OCI-LY1 (cell line): ENCODE results near the gene PTPRJ.
A peak's percentile ranks its signal among the peaks of the same experiment; 100 is the strongest.

ENCODE experiments used
- H2AFZ ChIP-seq: fragments of 200-600 bp; sonication (generic), shearing (Covaris generic); 2 replicates; pipeline ENCODE4 v1.6.0; 2014; ENCODE audit warnings: antibody characterized with exemption, mild to moderate bottlenecking, low read length
- H3F3A ChIP-seq: fragments of 200-600 bp; sonication (generic), shearing (Covaris generic); 2 replicates; pipeline ENCODE4 v1.6.0; 2014; ENCODE audit warnings: mild to moderate bottlenecking, antibody characterized with exemption, low read length, moderate library complexity; ENCODE audit not compliant: insufficient read depth
- H3K27ac ChIP-seq: fragments of 200-600 bp; sonication (generic); 2 replicates; pipeline ENCODE4 v1.5.1; 2014; ENCODE audit warnings: low read length, mixed run types, mild to moderate bottlenecking, low read depth; ENCODE audit not compliant: poor library complexity, severe bottlenecking
- H3K27me3 ChIP-seq: fragments of 200-600 bp; sonication (generic); 2 replicates; pipeline ENCODE4 v1.6.0; 2014; ENCODE audit warnings: antibody characterized with exemption, mild to moderate bottlenecking, low read length, moderate library complexity; ENCODE audit not compliant: insufficient read depth
- H3K36me3 ChIP-seq: fragments of 200-600 bp; sonication (generic); 2 replicates; pipeline ENCODE4 v1.6.1; 2014; ENCODE audit warnings: mild to moderate bottlenecking, antibody characterized with exemption, low read length, moderate library complexity, mixed read lengths; ENCODE audit not compliant: insufficient read depth
- H3K4me1 ChIP-seq: fragments of 200-600 bp; sonication (generic); 2 replicates; pipeline ENCODE4 v1.5.1; 2014; ENCODE audit warnings: mild to moderate bottlenecking, low read length, moderate library complexity; ENCODE audit not compliant: insufficient read depth, severe bottlenecking
- H3K4me2 ChIP-seq: fragments of 200-600 bp; sonication (generic), shearing (Covaris generic); 2 replicates; pipeline ENCODE4 v1.6.1; 2014; ENCODE audit warnings: low read length
- H3K4me3 ChIP-seq: fragments of 200-600 bp; sonication (generic); 2 replicates; pipeline ENCODE4 v1.5.1; 2014; ENCODE audit warnings: low read length, low read depth, mild to moderate bottlenecking, mixed read lengths; ENCODE audit not compliant: poor library complexity, severe bottlenecking
- H3K79me2 ChIP-seq: fragments of 200-600 bp; shearing (Covaris generic); 2 replicates; pipeline ENCODE4 v1.6.1; 2016; ENCODE audit warnings: mixed run types, low read length, mixed read lengths; ENCODE audit not compliant: insufficient read depth
- H3K9ac ChIP-seq: fragments of 200-600 bp; sonication (generic), shearing (Covaris generic); 2 replicates; pipeline ENCODE4 v1.6.1; 2014; ENCODE audit warnings: mild to moderate bottlenecking, low read length, mixed read lengths
- H3K9me2 ChIP-seq: fragments of 200-600 bp; sonication (generic), shearing (Covaris generic); 2 replicates; pipeline ENCODE4 v1.6.1; 2014; ENCODE audit warnings: low read depth, mild to moderate bottlenecking, low read length, mixed read lengths
- H3K9me3 ChIP-seq: fragments of 200-600 bp; shearing (Covaris generic); 2 replicates; pipeline ENCODE4 v1.6.1; 2014; ENCODE audit warnings: low read length, mixed read lengths
- H4K20me1 ChIP-seq: fragments of 200-600 bp; sonication (generic), shearing (Covaris generic); 2 replicates; pipeline ENCODE4 v1.6.0; 2016; ENCODE audit warnings: mild to moderate bottlenecking, low read length; ENCODE audit not compliant: insufficient read depth
- EZH2 ChIP-seq: fragments of 200-600 bp; sonication (generic), shearing (Covaris generic); IDR thresholded peaks from 2 replicates; pipeline ENCODE4 v1.8.0; 2017; ENCODE audit warnings: borderline replicate concordance, mixed run types, mild to moderate bottlenecking, antibody characterized with exemption, low read length, moderate library complexity, mixed read lengths
- TF ChIP-seq, protein P1 (sequence below): fragments of 200-600 bp; sonication (generic), shearing (Covaris generic); IDR thresholded peaks from 2 replicates; pipeline ENCODE4 v1.5.1; 2017; ENCODE audit warnings: mild to moderate bottlenecking, antibody characterized with exemption, low read length, moderate library complexity, mixed read lengths

Gene PTPRJ

DNA sequence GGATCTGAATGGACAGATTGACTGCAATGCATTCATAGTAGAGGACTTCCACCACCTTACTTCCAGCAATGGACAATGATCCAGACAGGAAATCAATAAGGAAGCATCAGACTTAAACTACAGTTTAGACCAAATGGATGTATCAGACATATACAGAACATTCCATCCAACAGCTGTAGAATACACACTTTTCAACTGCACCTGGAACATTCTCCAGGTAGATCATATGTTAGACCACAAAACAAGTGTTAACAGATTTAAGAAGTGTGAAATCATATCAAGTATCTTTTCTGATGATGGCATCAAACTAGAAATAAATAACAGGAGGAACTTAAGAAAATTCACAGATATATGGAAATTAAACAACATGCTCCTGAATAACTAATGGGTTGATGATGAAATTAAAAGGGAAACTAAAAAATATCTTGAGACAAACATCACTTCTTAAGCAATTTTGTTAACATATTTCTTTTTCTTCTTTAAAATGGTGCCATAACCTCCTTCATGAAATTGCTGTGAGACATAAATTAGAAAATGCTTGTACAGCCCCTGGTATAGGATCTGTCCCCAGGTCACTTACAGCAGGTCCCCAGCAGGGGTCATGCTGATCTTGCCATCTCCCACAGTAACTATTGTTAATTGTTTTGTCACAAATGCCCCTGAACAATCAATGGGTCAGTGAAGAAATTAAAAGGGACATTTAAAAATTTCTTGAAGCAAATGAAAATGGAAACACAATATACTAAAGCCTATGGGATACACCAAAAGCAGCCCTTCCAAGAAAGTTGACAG, 136.3 kb downstream of the PTPRJ start:
- no peak overlapping the region for H3K27ac ChIP-seq
- H2AFZ ChIP-seq, result no peak overlapping the region
- TF ChIP-seq, protein P1, sequence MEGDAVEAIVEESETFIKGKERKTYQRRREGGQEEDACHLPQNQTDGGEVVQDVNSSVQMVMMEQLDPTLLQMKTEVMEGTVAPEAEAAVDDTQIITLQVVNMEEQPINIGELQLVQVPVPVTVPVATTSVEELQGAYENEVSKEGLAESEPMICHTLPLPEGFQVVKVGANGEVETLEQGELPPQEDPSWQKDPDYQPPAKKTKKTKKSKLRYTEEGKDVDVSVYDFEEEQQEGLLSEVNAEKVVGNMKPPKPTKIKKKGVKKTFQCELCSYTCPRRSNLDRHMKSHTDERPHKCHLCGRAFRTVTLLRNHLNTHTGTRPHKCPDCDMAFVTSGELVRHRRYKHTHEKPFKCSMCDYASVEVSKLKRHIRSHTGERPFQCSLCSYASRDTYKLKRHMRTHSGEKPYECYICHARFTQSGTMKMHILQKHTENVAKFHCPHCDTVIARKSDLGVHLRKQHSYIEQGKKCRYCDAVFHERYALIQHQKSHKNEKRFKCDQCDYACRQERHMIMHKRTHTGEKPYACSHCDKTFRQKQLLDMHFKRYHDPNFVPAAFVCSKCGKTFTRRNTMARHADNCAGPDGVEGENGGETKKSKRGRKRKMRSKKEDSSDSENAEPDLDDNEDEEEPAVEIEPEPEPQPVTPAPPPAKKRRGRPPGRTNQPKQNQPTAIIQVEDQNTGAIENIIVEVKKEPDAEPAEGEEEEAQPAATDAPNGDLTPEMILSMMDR, result peak; percentile 57
- no peak for TF ChIP-seq EZH2
- H3K9me3 ChIP-seq, result peaks cover 15% of the 10 kb centered on the region
- no peak overlapping the region for H3K4me2 ChIP-seq
- no peaks in the 10 kb centered on the region for H3K9me2 ChIP-seq
- H4K20me1 ChIP-seq, result no peaks in the 10 kb centered on the region
- H3K9ac ChIP-seq, result no peak overlapping the region
- peaks cover 99% of the 10 kb centered on the region for H3K36me3 ChIP-seq
- 0 out of 2 replicates have a peak, but pooled peaks cover 4% of the 10 kb centered on the region for H3F3A ChIP-seq
- no peak overlapping the region for H3K4me3 ChIP-seq
- H3K27me3 ChIP-seq, result no peaks in the 10 kb centered on the region
- H3K79me2 ChIP-seq, result no peaks in the 10 kb centered on the region
- H3K4me1 ChIP-seq, result no peaks in the 10 kb centered on the region

DNA sequence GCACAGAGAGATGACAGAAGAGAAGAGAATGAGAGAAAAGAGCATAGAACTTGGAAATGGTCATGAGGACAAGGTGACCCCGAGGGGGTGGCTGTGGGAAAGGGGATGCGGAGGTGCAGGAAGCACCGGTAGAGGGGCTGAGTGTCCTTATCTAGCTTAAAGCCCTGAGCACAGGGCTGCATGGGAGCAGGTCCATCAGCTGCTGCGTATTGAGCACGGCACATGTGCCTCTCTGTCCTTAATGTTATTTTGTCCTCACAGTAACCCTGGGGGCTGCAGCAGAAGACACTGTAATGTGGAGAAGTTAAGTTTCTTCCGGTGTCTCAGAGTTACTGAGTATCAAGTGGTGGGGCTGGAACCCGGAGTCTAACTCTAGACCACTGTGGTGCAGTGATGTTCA, 141.9 kb downstream of the PTPRJ start:
- TF ChIP-seq EZH2, result no peak
- TF ChIP-seq, protein P1, result no peak
- Histone ChIP-seq H2AFZ (no peak overlapping the region), H3K4me2 (no peak overlapping the region), H4K20me1 (no peaks in the 10 kb centered on the region), H3K27me3 (no peaks in the 10 kb centered on the region), H3K4me3 (no peak overlapping the region), H3K9ac (no peak overlapping the region), H3K9me3 (no peaks in the 10 kb centered on the region), H3K9me2 (no peaks in the 10 kb centered on the region), H3K27ac (no peak overlapping the region), H3K36me3 (peaks cover 99% of the 10 kb centered on the region), H3K4me1 (no peaks in the 10 kb centered on the region), H3F3A (no peaks in the 10 kb centered on the region), H3K79me2 (no peaks in the 10 kb centered on the region)

DNA sequence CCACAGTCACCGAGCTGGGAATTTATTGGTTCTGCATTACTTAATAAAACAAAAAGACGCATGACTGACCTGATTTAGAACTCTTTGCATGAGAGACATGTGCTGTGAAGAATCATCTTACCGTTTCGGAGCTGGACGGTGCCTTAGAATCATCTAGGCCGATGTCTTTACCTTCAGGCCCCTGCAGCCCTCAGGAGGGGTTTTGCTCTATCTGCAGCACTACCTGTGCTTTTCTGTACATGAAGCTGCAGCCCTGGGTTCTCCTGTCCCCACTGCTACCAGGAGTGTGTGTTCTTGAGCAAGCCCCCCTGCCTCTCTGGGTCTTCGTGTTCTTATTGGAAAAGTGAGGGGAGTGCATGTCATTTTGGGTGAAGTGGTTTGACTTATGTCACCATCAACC, 142.3 kb downstream of the PTPRJ start:
- Histone ChIP-seq H3K4me3 (no peak overlapping the region), H3K27ac (no peak overlapping the region), H3K9me3 (no peaks in the 10 kb centered on the region), H3K27me3 (no peaks in the 10 kb centered on the region), H3K9ac (no peak overlapping the region), H3K4me1 (no peaks in the 10 kb centered on the region), H4K20me1 (no peaks in the 10 kb centered on the region), H2AFZ (no peak overlapping the region), H3K9me2 (no peaks in the 10 kb centered on the region), H3K79me2 (no peaks in the 10 kb centered on the region), H3K4me2 (no peak overlapping the region), H3K36me3 (peaks cover 100% of the 10 kb centered on the region), H3F3A (no peaks in the 10 kb centered on the region; the same call in 1 of the 2 replicates)
- TF ChIP-seq, protein P1, result no peak
- no peak for TF ChIP-seq EZH2
